ENCODE measurements around the gene CAMK2G.

CAMK2G gene

GRCh38 chr10:73827346-73828089 is 46.8 kb downstream of the CAMK2G start:
- no peaks in the 10 kb centered on the region for H3K4me1 ChIP-seq
- no peak for TF ChIP-seq CTCF (IDR thresholded peaks at IDR 0.05; ENCODE audit: low read depth, low read length)
- no peaks in the 10 kb centered on the region for H3K9me3 ChIP-seq
- no peaks in the 10 kb centered on the region for H3K27me3 ChIP-seq
- H3K36me3 ChIP-seq, result no peaks in the 10 kb centered on the region
- no peak overlapping the region for H3K4me3 ChIP-seq (ENCODE audit: low read depth, low read length)
- no peak for DNase-seq

DNA sequence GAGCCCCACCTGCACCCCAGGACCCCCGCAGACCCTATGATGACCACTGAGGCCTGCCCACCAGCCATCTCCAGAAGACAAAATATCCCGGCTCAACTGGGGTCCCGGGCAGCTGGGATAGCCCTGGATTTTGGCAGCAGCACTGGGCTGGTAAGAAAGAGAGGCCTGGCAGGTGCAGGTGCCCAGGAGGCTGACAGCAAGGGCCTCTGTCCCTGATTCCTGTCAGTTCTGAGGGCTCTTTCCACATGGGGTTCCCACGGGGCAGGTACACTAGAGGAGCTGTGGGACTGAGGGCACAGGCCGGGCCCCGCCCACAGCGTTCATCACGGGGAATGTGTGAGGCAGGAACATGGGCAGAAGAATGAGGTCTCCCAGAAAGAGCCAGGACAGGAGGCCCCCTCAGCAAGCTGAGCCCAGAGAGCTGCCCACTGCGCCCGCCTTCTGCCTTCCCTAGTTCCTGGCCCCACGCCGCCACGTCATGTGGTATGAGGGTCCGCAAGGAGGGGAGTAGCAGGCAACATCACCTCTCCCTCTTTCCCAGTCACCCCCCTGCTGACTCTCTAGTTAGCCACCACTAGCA is 50.1 kb downstream of the CAMK2G start:
- no peaks in the 10 kb centered on the region for H3K27me3 ChIP-seq
- H3K9me3 ChIP-seq, result no peaks in the 10 kb centered on the region
- no peaks in the 10 kb centered on the region for H3K36me3 ChIP-seq
- H3K4me1 ChIP-seq, result no peaks in the 10 kb centered on the region
- no peak for DNase-seq
- no peak overlapping the region for H3K4me3 ChIP-seq (ENCODE audit: low read depth, low read length)
- TF ChIP-seq CTCF (IDR thresholded peaks at IDR 0.05; ENCODE audit: low read depth, low read length), result no peak

DNA sequence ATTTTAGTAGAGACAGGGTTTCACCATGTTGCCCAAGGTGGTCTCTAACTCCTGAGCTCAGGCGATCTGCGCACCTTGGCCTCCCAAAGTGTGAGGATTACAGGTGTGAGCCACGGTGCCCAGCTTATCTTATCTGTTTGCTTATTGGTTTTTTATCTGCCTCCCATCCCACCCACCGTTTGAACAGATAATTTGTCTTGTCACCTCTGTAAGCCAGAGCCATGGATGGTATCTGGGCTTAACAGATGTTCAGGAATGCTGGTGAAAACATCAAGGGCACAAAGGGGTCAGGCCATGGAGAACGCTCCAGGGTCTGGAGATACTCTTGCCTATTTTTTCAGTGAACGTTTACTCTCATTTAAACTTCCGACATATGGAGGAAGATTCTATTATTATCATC is 51.0 kb downstream of the CAMK2G start:
- H3K4me1 ChIP-seq, result no peaks in the 10 kb centered on the region
- no peaks in the 10 kb centered on the region for H3K36me3 ChIP-seq
- TF ChIP-seq CTCF (IDR thresholded peaks at IDR 0.05; ENCODE audit: low read depth, low read length), result no peak
- no peak overlapping the region for H3K4me3 ChIP-seq (ENCODE audit: low read depth, low read length)
- no peak for DNase-seq
- no peaks in the 10 kb centered on the region for H3K27me3 ChIP-seq
- no peaks in the 10 kb centered on the region for H3K9me3 ChIP-seq

- TF ChIP-seq CTCF (IDR thresholded peaks at IDR 0.05; ENCODE audit: low read depth, low read length), result no peak
- Histone ChIP-seq H3K4me3 (ENCODE audit: low read depth, low read length) (no peak overlapping the region), H3K4me1 (no peaks in the 10 kb centered on the region), H3K27me3 (no peaks in the 10 kb centered on the region), H3K9me3 (no peaks in the 10 kb centered on the region), H3K36me3 (0 out of 2 replicates have a peak, but pooled peaks cover 5% of the 10 kb centered on the region)
- no peak for DNase-seq
Measured at GRCh38 chr10:73819513-73820093, 54.8 kb downstream of the CAMK2G start.

GRCh38 chr10:73819081-73819480 is 55.3 kb downstream of the CAMK2G start:
- Histone ChIP-seq H3K4me3 (ENCODE audit: low read depth, low read length) (no peak overlapping the region), H3K36me3 (0 out of 2 replicates have a peak, but pooled peaks cover 5% of the 10 kb centered on the region), H3K4me1 (no peaks in the 10 kb centered on the region), H3K9me3 (no peaks in the 10 kb centered on the region), H3K27me3 (no peaks in the 10 kb centered on the region)
- TF ChIP-seq CTCF (IDR thresholded peaks at IDR 0.05; ENCODE audit: low read depth, low read length), result no peak
- DNase-seq, result no peak

DNA sequence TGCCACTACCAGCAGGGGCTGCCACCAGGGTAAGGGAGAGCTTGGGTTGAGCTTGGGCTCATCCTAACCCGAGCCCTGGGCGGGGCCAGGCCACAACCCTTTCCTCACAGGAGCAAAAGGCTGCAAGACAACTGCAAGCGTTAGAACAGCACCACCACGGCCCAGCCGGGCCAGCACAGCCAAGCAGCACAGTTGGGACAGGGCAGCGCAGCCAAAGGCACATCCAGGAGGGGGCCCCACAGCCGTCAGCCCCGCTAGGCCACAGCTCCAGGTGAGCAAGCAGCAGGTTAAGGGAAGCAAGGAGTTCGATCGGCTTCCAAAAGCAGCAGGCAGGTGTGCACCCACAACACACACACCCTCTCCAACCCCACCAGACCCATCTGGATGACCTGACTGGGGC is 56.0 kb downstream of the CAMK2G start:
- DNase-seq, result no peak
- Histone ChIP-seq H3K4me1 (no peaks in the 10 kb centered on the region), H3K4me3 (ENCODE audit: low read depth, low read length) (no peak overlapping the region), H3K27me3 (no peaks in the 10 kb centered on the region), H3K9me3 (no peaks in the 10 kb centered on the region), H3K36me3 (0 out of 2 replicates have a peak, but pooled peaks cover 5% of the 10 kb centered on the region)
- TF ChIP-seq CTCF (IDR thresholded peaks at IDR 0.05; ENCODE audit: low read depth, low read length), result no peak

Data from BE2C (cell line).